Testis (tissue), 3 donors: ENCODE data around the gene TANK. TPM values are rescaled to one million over a fixed set of nuclear protein-coding genes. Genes with fewer than 3 reads are reported as not detected.

Source experiments
- DNase-seq: peaks from one replicate; pipeline ENCODE4 v3.0.0-alpha.2; 2019
- H3K27ac ChIP-seq, 2 donors: fragments of 200-600 bp; sonication (generic); one replicate each; pipeline ENCODE4 v1.5.1; 2019
- H3K27me3 ChIP-seq: fragments of 200-600 bp; sonication (generic); one replicate; pipeline ENCODE4 v1.5.1; 2019
- H3K36me3 ChIP-seq: fragments of 200-600 bp; sonication (generic); one replicate; pipeline ENCODE4 v1.5.1; 2017; ENCODE audit warnings: low read depth; ENCODE audit errors: missing control alignments
- H3K4me1 ChIP-seq: fragments of 200-600 bp; sonication (generic); one replicate; pipeline ENCODE4 v1.5.1; 2019
- H3K4me3 ChIP-seq, 2 donors: fragments of 200-600 bp; sonication (generic); one replicate each; pipeline ENCODE4 v1.5.1; 2017 to 2019
- H3K9me3 ChIP-seq: fragments of 200-600 bp; sonication (generic); one replicate; pipeline ENCODE4 v1.5.1; 2017
- CTCF ChIP-seq, 3 experiments: fragments of 450-650 bp in 2 of 3; fragments of 200-600 bp in 1 of 3; sonication (generic) in 1 of 3; IDR thresholded peaks; one replicate each; pipeline ENCODE4 v1.5.1; 2016 to 2019; ENCODE audit warnings: antibody characterized with exemption in 3 of 3, mild to moderate bottlenecking in 2 of 3, moderate library complexity in 1 of 3
- POLR2A ChIP-seq: fragments of 450-650 bp; IDR thresholded peaks from one replicate; pipeline ENCODE4 v1.6.1; 2017; ENCODE audit warnings: antibody characterized with exemption, mild to moderate bottlenecking, moderate library complexity
- WGBS, 2 donors: methylation state at CpG; one replicate each; pipeline ENCODE4 v1.1.5; 2018; 5-methylcytosine and 5-hydroxymethylcytosine counted together
- intact Hi-C: fragments of 100-400 bp; cut with DNase I; formaldehyde crosslinking; loops from one replicate; pipeline ENCODE4 v1.15.1; 2023; ENCODE audit warnings: low total_unique reads
- polyA plus RNA-seq: library from polyadenylated mRNA; stranded (reverse); fragments of 350-450 nt; fragmentation: Illumina TruSeq; extraction: RNeasy Lipid Tissue Mini Kit (QIAGEN cat#74804); gene quantifications from one replicate; pipeline ENCODE4 v1.2.3, GENCODE V29; 2014; ENCODE audit warnings: low read depth, low replicate concordance; ENCODE audit not compliant: insufficient read depth
- total RNA-seq, 2 donors: library from RNA; depleted of rRNA; stranded (reverse); fragments of >200 nt; gene quantifications; one replicate each; pipeline ENCODE4 v1.2.3, GENCODE V29; 2016

TANK gene
- total and polyA plus RNA-seq, 3 donors from 2014 or later = 34.7 to 63.6 (median 52.8) TPM

- no peak overlapping the region for H3K27ac ChIP-seq
- no peak for TF ChIP-seq CTCF (IDR thresholded peaks at IDR 0.05)
- TF ChIP-seq POLR2A = no peak
- H3K4me3 ChIP-seq = peak overlapping the region in 1 of 2 donors; percentile 39
- intact Hi-C loops = no loop called here
- WGBS, 2 donors = 49 to 73% methylated on average over 2 of the region's 2 CpGs
- H3K9me3 ChIP-seq = no peaks in the 10 kb centered on the region
- no peaks in the 10 kb centered on the region for H3K27me3 ChIP-seq
- no peak for DNase-seq
- H3K4me1 ChIP-seq = no peaks in the 10 kb centered on the region
- no peaks in the 10 kb centered on the region for H3K36me3 ChIP-seq
These were observed 85.4 kb downstream of the TANK start for GRCh38 chr2:161245671-161246070.

- H3K9me3 ChIP-seq = no peaks in the 10 kb centered on the region
- no peak overlapping the region for H3K4me3 ChIP-seq
- 55 to 64% methylated on average over 5 of the region's 5 CpGs for WGBS, 2 donors
- no peak overlapping the region for H3K27ac ChIP-seq
- intact Hi-C loops = no loop called here
- no peak for TF ChIP-seq CTCF (IDR thresholded peaks at IDR 0.05)
- no peak for TF ChIP-seq POLR2A
- H3K4me1 ChIP-seq = no peaks in the 10 kb centered on the region
- H3K27me3 ChIP-seq = no peaks in the 10 kb centered on the region
- H3K36me3 ChIP-seq = no peaks in the 10 kb centered on the region
- DNase-seq = no peak
These were observed 86.1 kb downstream of the TANK start for GRCh38 chr2:161246281-161246680.

- H3K9me3 ChIP-seq = no peaks in the 10 kb centered on the region
- no peak for DNase-seq
- H3K27me3 ChIP-seq = no peaks in the 10 kb centered on the region
- H3K27ac ChIP-seq = no peak overlapping the region
- TF ChIP-seq POLR2A = no peak
- TF ChIP-seq CTCF (IDR thresholded peaks at IDR 0.05) = peak in 2 of 3 experiments; percentile 26 to 47
- 43 to 57% methylated on average over 2 of the region's 2 CpGs for WGBS, 2 donors
- no peak overlapping the region for H3K4me3 ChIP-seq
- no peaks in the 10 kb centered on the region for H3K36me3 ChIP-seq
- no peaks in the 10 kb centered on the region for H3K4me1 ChIP-seq
- intact Hi-C loops = no loop called here
These were observed 90.7 kb downstream of the TANK start for GRCh38 chr2:161250864-161251436.

DNA sequence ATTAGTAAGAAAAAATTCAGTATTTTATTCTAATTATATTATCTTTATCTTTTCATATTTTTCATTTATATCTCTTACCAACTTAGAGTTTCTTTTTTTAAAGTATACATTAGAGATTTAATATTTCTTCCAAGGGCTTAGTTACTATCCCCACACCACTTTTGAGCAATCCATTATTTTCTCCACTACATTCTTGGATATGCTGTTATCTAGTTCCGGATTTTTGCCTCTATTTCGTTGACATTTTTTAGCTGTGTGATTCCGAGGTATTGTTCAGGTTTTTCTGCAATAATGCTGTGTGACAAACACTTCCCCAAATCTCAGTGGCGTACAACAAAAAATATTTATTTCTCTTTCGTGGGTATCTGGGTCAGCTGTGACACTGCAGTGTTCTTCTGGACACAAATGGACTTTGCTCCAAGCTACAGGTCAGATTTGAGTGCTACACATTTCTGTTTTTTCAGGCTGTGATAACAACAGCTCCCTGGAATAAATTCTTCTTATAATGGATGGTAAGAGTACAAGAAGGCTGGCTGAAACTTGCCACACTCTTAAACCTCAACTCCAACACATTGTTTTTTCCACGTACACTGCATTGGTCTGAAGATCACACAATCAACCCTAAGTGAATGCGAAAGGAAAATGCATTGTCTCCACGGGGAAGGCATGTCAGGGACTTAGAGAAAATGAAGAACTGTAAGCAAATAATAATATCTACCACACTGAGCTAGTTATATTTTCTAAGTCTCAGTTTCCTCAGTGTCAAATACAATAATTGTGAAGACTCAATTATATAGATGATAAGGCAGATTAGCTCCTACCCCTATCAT is 97.1 kb downstream of the TANK start:
- no peak overlapping the region for H3K4me3 ChIP-seq
- H3K27ac ChIP-seq = no peak overlapping the region
- 86% methylated on average over 8 of the region's 8 CpGs for WGBS, 2 donors
- DNase-seq = no peak
- H3K4me1 ChIP-seq = no peaks in the 10 kb centered on the region
- no peaks in the 10 kb centered on the region for H3K27me3 ChIP-seq
- no peaks in the 10 kb centered on the region for H3K9me3 ChIP-seq
- intact Hi-C loops = no loop called here
- H3K36me3 ChIP-seq = no peaks in the 10 kb centered on the region
- TF ChIP-seq CTCF (IDR thresholded peaks at IDR 0.05) (no peak), POLR2A (no peak)
